ENCODE data around the gene CDH23. TPM values are rescaled to one million over a fixed set of nuclear protein-coding genes. Genes with fewer than 3 reads are reported as not detected.

Gene CDH23
- total RNA-seq, 2 donors from 2014 or later, result 3.9 to 74.8 TPM

DNA sequence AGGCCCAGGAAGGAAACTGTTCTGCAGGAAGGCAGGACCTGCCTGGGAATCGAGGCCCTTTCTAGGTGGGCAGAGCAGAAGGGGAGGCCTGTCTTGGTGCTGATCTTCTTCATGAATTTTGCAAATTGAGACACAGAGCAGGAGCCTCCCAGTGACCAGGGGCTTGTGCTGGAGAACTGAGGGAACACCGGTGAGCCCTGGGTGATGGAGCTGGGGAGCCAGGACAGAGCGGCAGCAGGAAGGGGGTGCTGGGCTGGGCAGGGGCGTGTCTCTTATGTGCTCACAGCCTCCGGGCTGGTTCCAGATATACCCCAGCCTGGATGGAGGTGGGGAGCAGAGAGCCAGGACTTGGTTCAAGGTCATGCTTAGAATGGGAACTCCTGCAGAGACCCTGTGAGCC, 182.9 kb downstream of the CDH23 start:
- 87% methylated on average over 5 of the region's 5 CpGs for WGBS
- DNase-seq (ENCODE audit: low spot score), result no peak
- Histone ChIP-seq H3K27ac (no peak overlapping the region), H3K4me1 (replicated peaks) (no peaks in the 10 kb centered on the region), H3K4me3 (no peak overlapping the region), H3K27me3 (replicated peaks; ENCODE audit: insufficient read depth) (no peaks in the 10 kb centered on the region), H3K36me3 (no peaks in the 10 kb centered on the region), H3K9me3 (no peaks in the 10 kb centered on the region)
- intact Hi-C loops (cut with DNase I), result loop anchor here (10.0 kb wide), 1 partner anchor 265 kb away; the partner anchor contains the start of gene SLC29A3
- TF ChIP-seq POLR2AphosphoS5 (IDR thresholded peaks at IDR 0.05), result no peak
- no peak for TF ChIP-seq POLR2A (IDR thresholded peaks at IDR 0.05)
- TF ChIP-seq, protein P1, sequence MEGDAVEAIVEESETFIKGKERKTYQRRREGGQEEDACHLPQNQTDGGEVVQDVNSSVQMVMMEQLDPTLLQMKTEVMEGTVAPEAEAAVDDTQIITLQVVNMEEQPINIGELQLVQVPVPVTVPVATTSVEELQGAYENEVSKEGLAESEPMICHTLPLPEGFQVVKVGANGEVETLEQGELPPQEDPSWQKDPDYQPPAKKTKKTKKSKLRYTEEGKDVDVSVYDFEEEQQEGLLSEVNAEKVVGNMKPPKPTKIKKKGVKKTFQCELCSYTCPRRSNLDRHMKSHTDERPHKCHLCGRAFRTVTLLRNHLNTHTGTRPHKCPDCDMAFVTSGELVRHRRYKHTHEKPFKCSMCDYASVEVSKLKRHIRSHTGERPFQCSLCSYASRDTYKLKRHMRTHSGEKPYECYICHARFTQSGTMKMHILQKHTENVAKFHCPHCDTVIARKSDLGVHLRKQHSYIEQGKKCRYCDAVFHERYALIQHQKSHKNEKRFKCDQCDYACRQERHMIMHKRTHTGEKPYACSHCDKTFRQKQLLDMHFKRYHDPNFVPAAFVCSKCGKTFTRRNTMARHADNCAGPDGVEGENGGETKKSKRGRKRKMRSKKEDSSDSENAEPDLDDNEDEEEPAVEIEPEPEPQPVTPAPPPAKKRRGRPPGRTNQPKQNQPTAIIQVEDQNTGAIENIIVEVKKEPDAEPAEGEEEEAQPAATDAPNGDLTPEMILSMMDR (IDR thresholded peaks at IDR 0.05), result no peak

DNA sequence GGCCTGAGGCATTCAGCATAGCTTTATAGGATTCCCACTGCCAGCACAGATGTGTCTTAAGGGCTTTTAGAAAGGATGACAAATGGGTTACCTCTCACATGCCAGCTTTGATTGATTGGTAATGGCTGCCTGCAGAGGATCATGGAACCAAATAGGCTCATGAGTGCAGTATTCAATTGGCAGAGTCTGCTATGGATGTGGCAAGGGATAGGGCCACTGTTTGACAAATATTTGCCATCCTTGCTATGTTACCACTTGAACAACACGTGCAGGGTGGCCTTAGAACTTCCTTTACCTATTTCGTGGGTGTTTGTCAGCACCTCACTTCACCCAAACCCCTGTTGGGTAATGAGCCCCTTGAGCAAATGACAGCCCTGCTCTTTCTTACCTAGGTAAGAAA, 183.7 kb downstream of the CDH23 start:
- no peaks in the 10 kb centered on the region for H3K4me1 ChIP-seq (replicated peaks)
- H3K4me3 ChIP-seq, result no peak overlapping the region
- no peaks in the 10 kb centered on the region for H3K9me3 ChIP-seq
- no peak for DNase-seq (ENCODE audit: low spot score)
- H3K27ac ChIP-seq, result no peak overlapping the region
- TF ChIP-seq POLR2AphosphoS5 (IDR thresholded peaks at IDR 0.05) (no peak), POLR2A (IDR thresholded peaks at IDR 0.05) (no peak)
- TF ChIP-seq, protein P1 (IDR thresholded peaks at IDR 0.05), result no peak
- WGBS, result 66% methylated on average over 2 of the region's 2 CpGs
- H3K36me3 ChIP-seq, result no peaks in the 10 kb centered on the region
- intact Hi-C loops (cut with DNase I), result no loop called here
- H3K27me3 ChIP-seq (replicated peaks; ENCODE audit: insufficient read depth), result no peaks in the 10 kb centered on the region

DNA sequence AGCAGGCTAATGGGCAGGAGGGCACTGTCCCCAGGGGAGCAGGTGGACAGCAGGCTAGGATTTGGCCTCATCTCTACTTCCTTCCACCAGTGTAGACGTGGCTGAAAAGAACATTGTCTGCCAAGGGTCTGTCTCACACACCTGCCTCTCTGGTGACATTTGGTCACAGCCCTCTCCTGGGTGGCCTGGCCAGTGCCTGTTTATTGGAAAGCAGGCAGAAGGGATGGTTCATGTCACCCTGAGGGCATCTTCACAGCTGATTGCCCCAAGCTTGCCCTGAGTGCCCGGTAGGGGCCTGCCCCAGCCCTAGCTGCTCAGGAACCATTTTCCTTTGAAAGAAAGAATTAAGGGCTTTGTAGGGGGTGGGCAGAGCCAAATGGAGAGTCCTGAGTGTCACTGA, 184.2 kb downstream of the CDH23 start:
- H3K36me3 ChIP-seq, result no peaks in the 10 kb centered on the region
- TF ChIP-seq, protein P1 (IDR thresholded peaks at IDR 0.05), result no peak
- TF ChIP-seq POLR2A (IDR thresholded peaks at IDR 0.05), result no peak
- TF ChIP-seq POLR2AphosphoS5 (IDR thresholded peaks at IDR 0.05), result no peak
- no peak overlapping the region for H3K27ac ChIP-seq
- no peaks in the 10 kb centered on the region for H3K9me3 ChIP-seq
- no peak overlapping the region for H3K4me3 ChIP-seq
- WGBS, result 78% methylated on average over 2 of the region's 2 CpGs
- intact Hi-C loops (cut with DNase I), result no loop called here
- no peaks in the 10 kb centered on the region for H3K27me3 ChIP-seq (replicated peaks; ENCODE audit: insufficient read depth)
- no peaks in the 10 kb centered on the region for H3K4me1 ChIP-seq (replicated peaks)
- no peak for DNase-seq (ENCODE audit: low spot score)

DNA sequence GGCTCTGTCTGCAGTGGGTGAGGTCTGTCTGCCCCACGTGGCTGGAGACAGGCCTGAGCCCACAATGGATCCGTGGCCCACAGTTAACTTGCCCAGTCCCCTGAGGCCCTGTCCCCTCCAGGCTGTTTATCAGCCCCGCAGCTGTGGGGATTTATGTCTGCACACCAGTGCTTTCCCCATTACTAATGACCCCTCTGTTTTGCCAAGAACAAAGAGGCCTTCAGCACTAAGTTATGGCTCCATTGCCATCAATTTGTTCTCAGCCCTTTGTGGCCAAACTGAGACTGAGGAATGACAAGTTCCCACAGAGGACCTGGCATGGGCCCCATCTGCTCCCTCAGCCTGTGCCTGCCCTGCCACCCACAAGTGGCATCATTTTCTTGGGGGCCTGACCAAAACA, 184.7 kb downstream of the CDH23 start:
- H3K36me3 ChIP-seq, result no peaks in the 10 kb centered on the region
- H3K27me3 ChIP-seq (replicated peaks; ENCODE audit: insufficient read depth), result no peaks in the 10 kb centered on the region
- 40% methylated on average over 1 of the region's 3 CpGs for whole genome bisulfite sequencing
- no peaks in the 10 kb centered on the region for H3K9me3 ChIP-seq
- TF ChIP-seq, protein P1 (IDR thresholded peaks at IDR 0.05), result no peak
- TF ChIP-seq POLR2AphosphoS5 (IDR thresholded peaks at IDR 0.05) (no peak), POLR2A (IDR thresholded peaks at IDR 0.05) (no peak)
- intact Hi-C loops (cut with DNase I), result no loop called here
- H3K27ac ChIP-seq, result no peak overlapping the region
- DNase-seq (ENCODE audit: low spot score), result no peak
- no peak overlapping the region for H3K4me3 ChIP-seq
- H3K4me1 ChIP-seq (replicated peaks), result no peaks in the 10 kb centered on the region

DNA sequence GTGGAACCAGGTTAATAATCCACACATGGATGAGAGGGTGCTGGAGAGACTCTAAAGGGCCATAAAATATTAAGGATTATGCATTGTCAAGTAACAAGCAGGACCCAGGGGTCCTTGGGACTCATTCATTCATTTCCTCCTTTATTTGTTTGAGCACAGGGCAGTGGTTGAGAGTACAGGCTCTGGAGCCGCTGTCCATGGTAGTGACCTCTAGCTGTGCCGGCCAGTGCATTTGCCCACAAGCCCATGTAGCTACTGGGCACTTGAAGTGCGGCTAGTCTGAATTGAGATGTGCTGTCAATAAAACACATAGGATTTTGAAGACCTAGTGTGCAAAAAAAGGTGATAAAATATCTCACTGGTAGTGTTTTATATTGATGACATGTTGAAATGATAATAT, 185.3 kb downstream of the CDH23 start:
- H3K9me3 ChIP-seq, result no peaks in the 10 kb centered on the region
- intact Hi-C loops (cut with DNase I), result no loop called here
- WGBS, result 72% methylated on average over 3 of the region's 3 CpGs
- H3K4me3 ChIP-seq, result no peak overlapping the region
- TF ChIP-seq, protein P1 (IDR thresholded peaks at IDR 0.05), result no peak
- TF ChIP-seq POLR2A (IDR thresholded peaks at IDR 0.05) (no peak), POLR2AphosphoS5 (IDR thresholded peaks at IDR 0.05) (no peak)
- no peak overlapping the region for H3K27ac ChIP-seq
- H3K27me3 ChIP-seq (replicated peaks; ENCODE audit: insufficient read depth), result no peaks in the 10 kb centered on the region
- no peaks in the 10 kb centered on the region for H3K4me1 ChIP-seq (replicated peaks)
- DNase-seq (ENCODE audit: low spot score), result no peak
- H3K36me3 ChIP-seq, result no peaks in the 10 kb centered on the region
